Activated T-helper 1 cell treated with Interleukin-2 at 50 U/mL for 16 hours (primary cell): ENCODE measurements around the gene IFT80.

Source experiments
- DNase-seq: peaks from one replicate; pipeline ENCODE4 v3.0.0-alpha.2; 2020; ENCODE audit warnings: low read depth

Gene IFT80

GRCh38 chr3:160399125-160400029 lies at the start of gene IFT80, which contains the start of gene SMC4:
TSS of gene IFT80 (minus strand) at chr3:160399225. CDS start at chr3:160384600, 14,625 bp downstream.
TSS of gene SMC4 (plus strand) at chr3:160399650. CDS start at chr3:160400827, 1,177 bp downstream.
- DNase-seq, result peak; percentile 90

- DNase-seq, result no peak
Measured at GRCh38 chr3:160447544-160447943, 48.5 kb upstream of the IFT80 start.

- DNase-seq, result no peak
Measured at GRCh38 chr3:160446522-160447056, 47.6 kb upstream of the IFT80 start.

GRCh38 chr3:160445854-160446253 lies 46.8 kb upstream of the IFT80 start:
- no peak for DNase-seq

GRCh38 chr3:160444411-160444810 lies 45.4 kb upstream of the IFT80 start:
- DNase-seq, result no peak

- no peak for DNase-seq
Measured at GRCh38 chr3:160440687-160441086, 41.7 kb upstream of the IFT80 start.

- no peak for DNase-seq
Measured at GRCh38 chr3:160437083-160437455, 38.0 kb upstream of the IFT80 start.

- no peak for DNase-seq
Measured at GRCh38 chr3:160435747-160436146, 36.7 kb upstream of the IFT80 start.

- DNase-seq, result no peak
Measured at GRCh38 chr3:160435095-160435494, 36.1 kb upstream of the IFT80 start.

GRCh38 chr3:160434071-160434470 lies 35.0 kb upstream of the IFT80 start:
- no peak for DNase-seq

- no peak for DNase-seq
Measured at GRCh38 chr3:160427832-160428424, 28.9 kb upstream of the IFT80 start.

GRCh38 chr3:160417311-160417710 lies 18.3 kb upstream of the IFT80 start:
- DNase-seq, result no peak

GRCh38 chr3:160413613-160414248 lies 14.7 kb upstream of the IFT80 start:
- DNase-seq, result peak; percentile 38

GRCh38 chr3:160412477-160412876 lies 13.5 kb upstream of the IFT80 start:
- no peak for DNase-seq

- no peak for DNase-seq
Measured at GRCh38 chr3:160409812-160410610, 11.0 kb upstream of the IFT80 start.

- DNase-seq, result no peak
Measured at GRCh38 chr3:160403796-160404470, 4.9 kb upstream of the IFT80 start.

GRCh38 chr3:160403028-160403545 lies 4.1 kb upstream of the IFT80 start:
- no peak for DNase-seq

GRCh38 chr3:160402221-160403027 lies 3.4 kb upstream of the IFT80 start:
- no peak for DNase-seq

- DNase-seq, result no peak
Measured at GRCh38 chr3:160401291-160402095, 2.5 kb upstream of the IFT80 start.
